SK-N-MC (cell line): ENCODE measurements around the gene SEC31A.

ENCODE experiments used
- EZH2 ChIP-seq: fragments of 200-600 bp; sonication (generic); IDR thresholded peaks from one replicate; pipeline ENCODE4 v1.6.1; 2017; ENCODE audit warnings: antibody characterized with exemption
- POLR2AphosphoS5 ChIP-seq: IDR thresholded peaks from 2 replicates; pipeline ENCODE4 v1.6.1; 2012; ENCODE audit warnings: mild to moderate bottlenecking, low read depth, low read length, borderline replicate concordance

GRCh38 chr4:82889287-82889686, 1.7 kb downstream of the SEC31A start:
- no peak for TF ChIP-seq EZH2
- no peak for TF ChIP-seq POLR2AphosphoS5
